Measurements from ENCODE around the gene ADARB2. TPM values are rescaled to one million over a fixed set of nuclear protein-coding genes. Genes with fewer than 3 reads are reported as not detected.

The ADARB2 gene
- total and polyA plus RNA-seq, 4 donors = 0.22 to 1.3 (median 0.55) TPM

GRCh38 chr10:1475771-1476454 lies 261.4 kb downstream of the ADARB2 start:
- H3K27ac ChIP-seq (ENCODE audit: low read depth in 1 of 2, low read length in 1 of 2) = no peak overlapping the region
- no peak for ATAC-seq (ENCODE audit: insufficient read depth, low FRiP score)
- H3K9me3 ChIP-seq (ENCODE audit: control insufficient read depth in 4 of 4, insufficient read depth in 3 of 4, low read length in 3 of 4) = peaks cover 0 to 10% (median 0%) of the 10 kb centered on the region in 4 donors
- WGBS, 2 donors = 32 to 40% methylated on average over 6 of the region's 6 CpGs
- no peaks in the 10 kb centered on the region for H3K36me3 ChIP-seq (ENCODE audit: control insufficient read depth in 4 of 4, insufficient read depth in 4 of 4, low read length in 4 of 4)
- no peak for DNase-seq
- H3K4me3 ChIP-seq = no peak overlapping the region
- peaks cover 0 to 2% (median 0%) of the 10 kb centered on the region in 3 donors for H3K27me3 ChIP-seq (ENCODE audit: control insufficient read depth in 3 of 3, insufficient read depth in 3 of 3, low read length in 2 of 3)
- no peak overlapping the region for H3K9ac ChIP-seq (ENCODE audit: insufficient read depth in 1 of 2, low read length in 2 of 2)
- no peak for TF ChIP-seq CTCF (IDR thresholded peaks at IDR 0.05; ENCODE audit: control extremely low read depth, extremely low read depth)
- H3K4me1 ChIP-seq (ENCODE audit: control insufficient read depth in 5 of 5, insufficient read depth in 5 of 5, low read length in 5 of 5) = peaks cover 0 to 6% (median 2%) of the 10 kb centered on the region in 5 donors

- H3K4me3 ChIP-seq = no peak overlapping the region
- H3K4me1 ChIP-seq (ENCODE audit: control insufficient read depth in 5 of 5, insufficient read depth in 5 of 5, low read length in 5 of 5) = peaks cover 0 to 6% (median 2%) of the 10 kb centered on the region in 5 donors
- H3K27me3 ChIP-seq (ENCODE audit: control insufficient read depth in 3 of 3, insufficient read depth in 3 of 3, low read length in 2 of 3) = peaks cover 0 to 2% (median 0%) of the 10 kb centered on the region in 3 donors
- peaks cover 0 to 10% (median 0%) of the 10 kb centered on the region in 4 donors for H3K9me3 ChIP-seq (ENCODE audit: control insufficient read depth in 4 of 4, insufficient read depth in 3 of 4, low read length in 3 of 4)
- DNase-seq (no peak), ATAC-seq (ENCODE audit: insufficient read depth, low FRiP score) (no peak)
- TF ChIP-seq CTCF (IDR thresholded peaks at IDR 0.05; ENCODE audit: control extremely low read depth, extremely low read depth) = no peak
- no peaks in the 10 kb centered on the region for H3K36me3 ChIP-seq (ENCODE audit: control insufficient read depth in 4 of 4, insufficient read depth in 4 of 4, low read length in 4 of 4)
- no peak overlapping the region for H3K27ac ChIP-seq (ENCODE audit: low read depth in 1 of 2, low read length in 1 of 2)
- H3K9ac ChIP-seq (ENCODE audit: insufficient read depth in 1 of 2, low read length in 2 of 2) = no peak overlapping the region
- WGBS, 2 donors = 34 to 43% methylated on average over 16 of the region's 16 CpGs
Measured at GRCh38 chr10:1475098-1475591, 262.2 kb downstream of the ADARB2 start.

- Histone ChIP-seq H3K27ac (ENCODE audit: low read depth in 1 of 2, low read length in 1 of 2) (no peak overlapping the region), H3K9me3 (ENCODE audit: control insufficient read depth in 4 of 4, insufficient read depth in 3 of 4, low read length in 3 of 4) (peaks cover 0 to 10% (median 0%) of the 10 kb centered on the region in 4 donors), H3K4me1 (ENCODE audit: control insufficient read depth in 5 of 5, insufficient read depth in 5 of 5, low read length in 5 of 5) (peaks cover 0 to 6% (median 2%) of the 10 kb centered on the region in 5 donors), H3K27me3 (ENCODE audit: control insufficient read depth in 3 of 3, insufficient read depth in 3 of 3, low read length in 2 of 3) (peaks cover 0 to 2% (median 0%) of the 10 kb centered on the region in 3 donors), H3K9ac (ENCODE audit: insufficient read depth in 1 of 2, low read length in 2 of 2) (no peak overlapping the region), H3K4me3 (no peak overlapping the region), H3K36me3 (ENCODE audit: control insufficient read depth in 4 of 4, insufficient read depth in 4 of 4, low read length in 4 of 4) (no peaks in the 10 kb centered on the region)
- no peak for DNase-seq
- whole genome bisulfite sequencing, 2 donors = 74 to 75% methylated on average over 36 of the region's 36 CpGs
- no peak for ATAC-seq (ENCODE audit: insufficient read depth, low FRiP score)
- no peak for TF ChIP-seq CTCF (IDR thresholded peaks at IDR 0.05; ENCODE audit: control extremely low read depth, extremely low read depth)
Measured at GRCh38 chr10:1474376-1475097, 262.8 kb downstream of the ADARB2 start.
